H9 (cell line): Measurements from ENCODE around the gene HNRNPLL. TPM values are rescaled to one million over a fixed set of nuclear protein-coding genes. Genes with fewer than 3 reads are reported as not detected.

Source experiments
- DNase-seq: peaks from one replicate; pipeline ENCODE4 v3.0.0-alpha.2; 2017
- H2AFZ ChIP-seq: one replicate; pipeline ENCODE4 v1.6.1; 2013; ENCODE audit warnings: mild to moderate bottlenecking, low read length, control low read depth, moderate library complexity
- H2AK5ac ChIP-seq: 2 replicates; pipeline ENCODE4 v1.6.1; 2013; ENCODE audit warnings: low read length, control low read depth, mixed read lengths; ENCODE audit not compliant: insufficient read length
- H2BK120ac ChIP-seq: one replicate; pipeline ENCODE4 v1.6.1; 2013; ENCODE audit warnings: low read depth, mild to moderate bottlenecking, low read length, control low read depth, inconsistent platforms; ENCODE audit not compliant: poor library complexity, severe bottlenecking
- H2BK12ac ChIP-seq: 2 replicates; pipeline ENCODE4 v1.6.1; 2013; ENCODE audit warnings: low read length, control low read depth, mixed read lengths, low read depth; ENCODE audit not compliant: insufficient read length
- H2BK15ac ChIP-seq: 2 replicates; pipeline ENCODE4 v1.6.1; 2013; ENCODE audit warnings: low read depth, low read length, control low read depth
- H2BK20ac ChIP-seq: one replicate; pipeline ENCODE4 v1.6.1; 2013; ENCODE audit warnings: low read depth, mild to moderate bottlenecking, low read length, control low read depth, inconsistent platforms; ENCODE audit not compliant: poor library complexity, severe bottlenecking
- H2BK5ac ChIP-seq: 2 replicates; pipeline ENCODE4 v1.6.1; 2013; ENCODE audit warnings: low read length, control low read depth, mixed read lengths; ENCODE audit not compliant: insufficient read length
- H3K14ac ChIP-seq: 2 replicates; pipeline ENCODE4 v1.6.1; 2013; ENCODE audit warnings: low read length, control low read depth; ENCODE audit not compliant: insufficient read depth
- H3K18ac ChIP-seq: 2 replicates; pipeline ENCODE4 v1.6.1; 2013; ENCODE audit warnings: low read depth, mild to moderate bottlenecking, mixed read lengths, low read length, control low read depth; ENCODE audit not compliant: insufficient read length
- H3K23ac ChIP-seq: 2 replicates; pipeline ENCODE4 v1.6.1; 2013; ENCODE audit warnings: low read length, control low read depth, mixed read lengths, low read depth; ENCODE audit not compliant: insufficient read length
- H3K23me2 ChIP-seq: 2 replicates; pipeline ENCODE4 v1.6.1; 2013; ENCODE audit warnings: low read depth, mild to moderate bottlenecking, mixed read lengths, low read length, control low read depth; ENCODE audit not compliant: insufficient read length, poor library complexity, severe bottlenecking
- H3K27ac ChIP-seq: 2 replicates; pipeline ENCODE4 v1.5.1; 2013; ENCODE audit warnings: low read length, control low read depth, mixed read lengths, low read depth; ENCODE audit not compliant: insufficient read length
- H3K27me3 ChIP-seq: 2 replicates; pipeline ENCODE4 v1.6.1; 2013; ENCODE audit warnings: low read length, control low read depth, inconsistent platforms; ENCODE audit not compliant: insufficient read depth
- H3K4ac ChIP-seq: 2 replicates; pipeline ENCODE4 v1.6.1; 2013; ENCODE audit warnings: low read depth, mild to moderate bottlenecking, control low read depth, inconsistent platforms, low read length, moderate library complexity
- H3K4me1 ChIP-seq: 2 replicates; pipeline ENCODE4 v1.6.1; 2013; ENCODE audit warnings: low read length, control low read depth, inconsistent platforms; ENCODE audit not compliant: insufficient read depth
- H3K4me2 ChIP-seq: 2 replicates; pipeline ENCODE4 v1.6.1; 2013; ENCODE audit warnings: low read length, control low read depth, mixed read lengths; ENCODE audit not compliant: insufficient read length, insufficient read depth
- H3K56ac ChIP-seq: 2 replicates; pipeline ENCODE4 v1.6.1; 2013; ENCODE audit warnings: low read depth, mild to moderate bottlenecking, mixed read lengths, low read length, control low read depth; ENCODE audit not compliant: insufficient read length
- H3K79me1 ChIP-seq: 2 replicates; pipeline ENCODE4 v1.6.1; 2013; ENCODE audit warnings: low read depth, mild to moderate bottlenecking, moderate library complexity, low read length, control low read depth, inconsistent platforms; ENCODE audit not compliant: insufficient read depth, poor library complexity, severe bottlenecking
- H3K79me2 ChIP-seq: 2 replicates; pipeline ENCODE4 v1.6.1; 2013; ENCODE audit warnings: low read length, control low read depth, inconsistent platforms; ENCODE audit not compliant: insufficient read depth
- H3K9ac ChIP-seq: 2 replicates; pipeline ENCODE4 v1.6.1; 2013; ENCODE audit warnings: low read length, control low read depth, mixed read lengths; ENCODE audit not compliant: insufficient read length; ENCODE audit errors: extremely low read depth
- H3K9me3 ChIP-seq: one replicate; pipeline ENCODE4 v1.6.1; 2013; ENCODE audit warnings: low read depth, low read length, inconsistent platforms; ENCODE audit not compliant: control insufficient read depth
- H3T11ph ChIP-seq: one replicate; pipeline ENCODE4 v1.6.1; 2013; ENCODE audit warnings: mild to moderate bottlenecking, low read length, control low read depth, inconsistent platforms
- H4K20me1 ChIP-seq: one replicate; pipeline ENCODE4 v1.6.1; 2013; ENCODE audit not compliant: control insufficient read depth, insufficient read length, insufficient read depth
- H4K5ac ChIP-seq: 2 replicates; pipeline ENCODE4 v1.6.1; 2013; ENCODE audit warnings: low read depth, mild to moderate bottlenecking, mixed read lengths, low read length, control low read depth; ENCODE audit not compliant: insufficient read length
- H4K8ac ChIP-seq: replicated peaks from 2 replicates; pipeline ENCODE4 v1.6.1; 2013; ENCODE audit warnings: low read length, control low read depth, mixed read lengths, low read depth; ENCODE audit not compliant: insufficient read length
- H4K91ac ChIP-seq: 2 replicates; pipeline ENCODE4 v1.6.1; 2013; ENCODE audit warnings: low read depth, mild to moderate bottlenecking, moderate library complexity, mixed read lengths, low read length, control low read depth; ENCODE audit not compliant: insufficient read length
- H3K27ac Mint-ChIP-seq, 3 experiments: 2 replicates in 2 of 3; 3 replicates in 1 of 3; pipeline ENCODE4 v1.8.0; 2020 to 2021; ENCODE audit warnings: mixed read lengths in 3 of 3, mild to moderate bottlenecking in 1 of 3, moderate library complexity in 1 of 3
- H3K27me3 Mint-ChIP-seq: 2 replicates; pipeline ENCODE4 v1.8.0; 2021; ENCODE audit warnings: low read depth, mild to moderate bottlenecking, moderate library complexity, mixed read lengths
- H3K36me3 Mint-ChIP-seq, 3 experiments: 2 replicates in 2 of 3; 3 replicates in 1 of 3; pipeline ENCODE4 v1.8.0; 2020 to 2021; ENCODE audit warnings: low read depth in 3 of 3, mixed read lengths in 3 of 3; ENCODE audit not compliant: insufficient read depth in 1 of 3
- H3K4me1 Mint-ChIP-seq, 2 experiments: 2 replicates each; pipeline ENCODE4 v1.8.0; 2020; ENCODE audit warnings: mixed read lengths in 2 of 2
- H3K4me3 Mint-ChIP-seq, 2 experiments: 2 replicates in 1 of 2; 3 replicates in 1 of 2; pipeline ENCODE4 v1.8.0; 2020 to 2021; ENCODE audit warnings: mild to moderate bottlenecking in 2 of 2, mixed read lengths in 2 of 2, moderate library complexity in 1 of 2
- H3K9me3 Mint-ChIP-seq, 2 experiments: 2 replicates in 1 of 2; 3 replicates in 1 of 2; pipeline ENCODE4 v1.8.0; 2020; ENCODE audit warnings: mild to moderate bottlenecking in 2 of 2, mixed read lengths in 2 of 2, moderate library complexity in 1 of 2
- CTCF ChIP-seq: fragments of 200-600 bp; sonication (generic); conservative IDR thresholded peaks from 3 replicates; pipeline ENCODE4 v1.8.0; 2021; ENCODE audit warnings: antibody characterized with exemption, mild to moderate bottlenecking
- WGBS: extraction: QIAGEN DNeasy Blood & Tissue Kit; methylation state at CpG from one replicate; pipeline ENCODE4 v1.1.7; 2013; ENCODE audit warnings: missing lambda C conversion rate, low lambda C conversion rate, mixed read lengths; ENCODE audit not compliant: insufficient read length; ENCODE audit errors: extremely low coverage; 5-methylcytosine and 5-hydroxymethylcytosine counted together
- total RNA-seq: library from RNA; stranded (reverse); gene quantifications from 2 replicates; pipeline ENCODE4 v1.2.1, GENCODE V29; 2021

The HNRNPLL gene
- total RNA-seq, 1 experiment from 2014 or later, result 52.3 TPM

DNA sequence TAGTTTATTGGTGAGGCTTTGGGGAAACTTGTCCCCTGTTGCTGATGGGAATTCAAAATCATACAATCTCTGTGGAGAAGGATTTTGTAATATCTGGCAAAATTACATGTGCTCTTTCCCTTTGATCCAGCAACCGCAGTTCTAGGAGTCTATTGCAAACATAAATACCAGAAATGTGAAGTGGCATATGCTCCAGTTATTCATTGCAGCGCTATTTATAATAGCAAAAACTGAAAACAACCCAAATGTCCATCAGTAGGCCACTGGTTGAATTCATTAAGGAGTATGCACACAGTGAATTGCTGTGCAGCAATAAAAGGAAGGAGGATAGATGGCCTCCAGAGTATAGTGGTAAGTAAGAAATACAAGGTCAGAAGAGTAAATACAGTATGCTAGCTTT is 76.5 kb downstream of the HNRNPLL start:
- no peak overlapping the region for H3K4ac ChIP-seq
- H3K4me1 ChIP-seq, result peaks cover 9% of the 10 kb centered on the region; the same call in 1 of the 2 replicates
- Mint-ChIP-seq H3K4me3 (no peak overlapping the region), H3K4me1 (peaks cover 22 to 26% of the 10 kb centered on the region in 2 experiments), H3K27me3 (peaks cover 3% of the 10 kb centered on the region), H3K27ac (no peak overlapping the region), H3K36me3 (no peaks in the 10 kb centered on the region), H3K9me3 (no peaks in the 10 kb centered on the region)
- no peak for TF ChIP-seq CTCF
- no peak overlapping the region for H2BK20ac ChIP-seq
- H2BK15ac ChIP-seq, result no peak overlapping the region
- no peak overlapping the region for H3K56ac ChIP-seq
- H4K5ac ChIP-seq, result no peak overlapping the region
- no peaks in the 10 kb centered on the region for H3K27me3 ChIP-seq
- no peak for DNase-seq
- no peak overlapping the region for H3K27ac ChIP-seq
- H3K4me2 ChIP-seq, result no peak overlapping the region
- no peak overlapping the region for H4K8ac ChIP-seq
- H3K9ac ChIP-seq, result no peak overlapping the region
- H2AFZ ChIP-seq, result no peak overlapping the region
- no peak overlapping the region for H3T11ph ChIP-seq
- no peak overlapping the region for H3K18ac ChIP-seq
- H2BK120ac ChIP-seq, result no peak overlapping the region
- H3K79me1 ChIP-seq, result no peaks in the 10 kb centered on the region
- H3K9me3 ChIP-seq, result no peaks in the 10 kb centered on the region
- WGBS, result no CpG with 5 or more reads among the region's 2 CpGs
- no peaks in the 10 kb centered on the region for H3K79me2 ChIP-seq
- no peak overlapping the region for H2BK5ac ChIP-seq
- no peak overlapping the region for H4K91ac ChIP-seq
- no peak overlapping the region for H3K23ac ChIP-seq
- H4K20me1 ChIP-seq, result no peaks in the 10 kb centered on the region
- no peak overlapping the region for H2BK12ac ChIP-seq
- no peaks in the 10 kb centered on the region for H3K23me2 ChIP-seq
- H2AK5ac ChIP-seq, result no peak overlapping the region
- no peak overlapping the region for H3K14ac ChIP-seq
